Measurements from ENCODE around the gene GNB3.
"Not testable (repeated sequence)": the region's sequence is repeated elsewhere in the genome, so short reads cannot be mapped to it uniquely, and the experiment has no call there.

GRCh38 chr12:6886206-6886999 is 45.7 kb downstream of the GNB3 start:
- TF ChIP-seq CTCF (IDR thresholded peaks at IDR 0.05; ENCODE audit: low read depth, low read length); EZH2phosphoT487 (IDR thresholded peaks at IDR 0.05; ENCODE audit: low read depth): not testable (repeated sequence)

All from OCI-LY3 (cell line).